ENCODE data around the gene UGT1A9.

Gene UGT1A9

DNA sequence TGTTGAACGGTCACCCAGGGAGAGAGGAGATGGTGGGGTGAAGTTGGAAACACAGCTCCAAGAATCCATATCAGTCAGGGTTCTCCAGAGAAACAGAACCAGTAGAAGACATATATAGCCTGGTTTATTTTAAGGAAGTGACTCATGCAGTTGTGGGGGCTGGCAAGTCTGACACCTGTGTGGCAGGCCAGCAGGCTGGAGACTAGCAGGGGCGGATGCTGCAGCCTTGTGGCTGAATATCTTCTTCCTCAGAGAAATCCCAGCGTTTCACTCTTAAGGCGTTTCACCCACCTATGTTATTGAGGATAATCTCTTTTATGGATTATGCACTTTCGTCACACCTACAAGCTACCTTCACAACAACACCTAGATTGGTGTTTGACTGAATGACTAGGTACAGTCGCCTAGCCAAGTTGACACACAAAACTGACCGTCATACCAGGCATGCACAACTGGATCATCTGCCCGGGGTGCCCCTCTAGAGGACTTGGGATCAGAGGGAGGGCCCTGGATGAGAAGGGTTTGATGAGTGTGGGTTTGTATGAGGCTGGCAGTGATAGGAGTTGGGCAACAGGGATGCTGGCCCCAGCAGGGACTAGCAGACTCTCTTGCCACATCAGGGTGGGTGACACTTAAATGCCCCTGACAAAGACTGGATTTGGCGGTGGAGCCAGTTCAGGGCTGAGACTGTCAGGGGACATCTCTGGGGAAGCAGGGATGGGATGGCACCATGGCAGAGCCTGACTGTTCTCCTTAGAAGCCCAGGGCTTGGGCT is 129.8 kb downstream of the UGT1A9 start:
- no peak for DNase-seq

DNA sequence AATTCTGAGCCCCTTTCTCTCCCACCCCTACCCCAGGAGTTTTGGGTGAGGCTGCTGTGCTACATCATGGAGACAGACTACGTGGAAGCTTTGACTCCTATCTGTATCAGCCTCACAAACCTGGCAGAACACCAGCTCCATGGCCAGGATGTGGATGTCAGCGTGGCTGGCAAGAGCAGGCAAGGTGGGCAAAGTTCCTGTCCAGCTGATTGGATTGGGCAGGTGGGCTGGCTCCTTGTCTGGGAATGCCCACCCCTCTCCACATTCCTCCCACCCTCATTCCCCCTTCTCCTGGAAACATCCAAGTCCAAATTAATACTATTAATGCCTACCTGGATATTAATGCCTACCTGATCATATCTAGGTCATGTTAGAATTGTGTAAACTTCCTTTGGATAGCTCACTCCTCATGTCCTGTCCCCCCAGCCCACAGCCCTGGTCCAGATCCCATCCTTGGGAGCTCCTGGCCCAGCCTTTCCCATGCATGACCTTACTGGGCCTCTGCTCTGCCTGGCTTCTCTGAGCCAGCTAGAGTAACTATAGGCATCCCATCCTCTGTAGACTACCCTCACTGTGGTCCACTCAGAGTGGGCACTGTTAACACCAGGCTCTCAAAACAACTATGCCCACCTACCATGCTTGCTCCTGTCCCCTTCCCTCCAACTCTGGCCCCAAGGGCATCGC is 130.6 kb downstream of the UGT1A9 start:
- no peak for DNase-seq

DNA sequence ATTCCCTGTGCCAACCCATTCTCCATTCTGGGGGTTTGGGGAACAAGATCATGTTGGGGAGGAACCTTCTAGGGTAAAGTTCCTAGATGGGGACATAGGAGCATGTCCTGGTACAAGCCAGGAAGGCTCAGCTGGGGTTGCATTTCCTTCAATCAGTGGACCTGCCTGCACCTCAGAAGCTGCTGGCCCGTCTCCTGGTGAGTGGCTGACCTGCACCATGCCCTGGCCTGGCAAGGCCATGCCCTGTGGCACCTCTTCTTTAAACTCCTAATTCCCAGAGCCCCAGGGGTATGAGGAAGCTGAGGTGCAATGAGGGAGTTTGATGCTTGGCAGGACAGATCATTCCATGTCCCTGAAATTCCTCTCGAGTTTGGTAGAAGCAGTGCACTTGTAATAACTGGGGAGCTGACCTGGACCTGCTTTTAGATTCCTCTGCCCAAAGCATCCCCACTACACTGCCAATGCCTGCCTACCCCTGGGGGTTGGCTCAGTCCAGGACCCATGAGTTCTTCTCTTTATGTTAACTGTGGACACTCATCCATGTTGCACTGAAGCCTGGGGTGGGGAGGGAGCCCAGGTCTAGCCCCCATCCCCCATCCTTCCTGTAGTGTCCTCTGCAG is 131.7 kb downstream of the UGT1A9 start:
- no peak for DNase-seq

DNA sequence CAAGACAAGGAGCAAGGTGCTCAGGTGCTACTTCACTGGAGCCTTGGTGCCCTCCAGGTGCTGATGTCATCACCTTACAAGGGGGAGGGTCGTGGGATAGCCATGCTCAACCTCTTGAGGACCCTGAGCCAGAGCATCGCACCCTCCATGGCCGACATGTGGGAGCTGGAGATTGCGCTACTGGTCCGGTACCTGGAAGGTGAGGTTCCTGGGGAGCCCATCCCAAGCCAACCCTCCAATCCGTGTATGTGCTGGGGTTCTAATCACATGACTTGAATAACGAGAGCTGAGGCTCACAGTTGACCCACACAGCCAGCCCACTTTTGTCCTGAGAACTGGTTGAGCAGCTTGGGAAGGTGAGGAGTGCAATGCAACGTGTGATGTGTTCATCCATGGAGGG is 132.3 kb downstream of the UGT1A9 start:
- no peak for DNase-seq

DNA sequence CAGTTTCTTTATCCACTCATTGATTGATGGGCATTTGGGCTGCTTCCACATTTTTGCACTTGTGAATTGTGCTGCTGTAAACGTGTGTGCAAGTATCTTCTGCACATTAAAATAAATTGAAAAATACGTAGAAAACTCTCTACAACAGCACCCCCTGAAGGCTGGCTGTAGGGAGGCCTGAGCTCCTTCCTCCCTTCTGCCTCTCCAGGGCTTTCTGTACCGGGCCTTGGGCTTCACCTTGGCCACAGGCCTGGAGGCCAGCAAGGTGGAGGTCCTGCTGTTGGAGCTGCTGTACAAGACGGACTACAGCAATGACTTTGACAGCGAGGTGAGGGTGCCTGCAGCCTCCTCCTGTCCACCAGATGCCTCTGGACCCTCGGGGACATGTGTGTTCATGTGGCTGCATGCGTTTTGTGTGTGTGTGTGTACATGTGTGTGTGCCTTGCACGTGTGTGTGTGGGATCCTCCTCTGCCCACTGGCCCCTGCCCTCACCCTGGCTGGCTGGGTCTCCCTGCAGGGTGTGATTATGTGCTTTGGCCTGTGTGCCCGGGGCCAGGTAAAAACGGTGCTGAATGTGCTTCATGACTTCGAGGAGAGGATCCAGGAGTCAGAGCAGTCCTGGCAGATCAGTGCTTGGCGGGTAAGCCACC is 135.6 kb downstream of the UGT1A9 start:
- no peak for DNase-seq

DNA sequence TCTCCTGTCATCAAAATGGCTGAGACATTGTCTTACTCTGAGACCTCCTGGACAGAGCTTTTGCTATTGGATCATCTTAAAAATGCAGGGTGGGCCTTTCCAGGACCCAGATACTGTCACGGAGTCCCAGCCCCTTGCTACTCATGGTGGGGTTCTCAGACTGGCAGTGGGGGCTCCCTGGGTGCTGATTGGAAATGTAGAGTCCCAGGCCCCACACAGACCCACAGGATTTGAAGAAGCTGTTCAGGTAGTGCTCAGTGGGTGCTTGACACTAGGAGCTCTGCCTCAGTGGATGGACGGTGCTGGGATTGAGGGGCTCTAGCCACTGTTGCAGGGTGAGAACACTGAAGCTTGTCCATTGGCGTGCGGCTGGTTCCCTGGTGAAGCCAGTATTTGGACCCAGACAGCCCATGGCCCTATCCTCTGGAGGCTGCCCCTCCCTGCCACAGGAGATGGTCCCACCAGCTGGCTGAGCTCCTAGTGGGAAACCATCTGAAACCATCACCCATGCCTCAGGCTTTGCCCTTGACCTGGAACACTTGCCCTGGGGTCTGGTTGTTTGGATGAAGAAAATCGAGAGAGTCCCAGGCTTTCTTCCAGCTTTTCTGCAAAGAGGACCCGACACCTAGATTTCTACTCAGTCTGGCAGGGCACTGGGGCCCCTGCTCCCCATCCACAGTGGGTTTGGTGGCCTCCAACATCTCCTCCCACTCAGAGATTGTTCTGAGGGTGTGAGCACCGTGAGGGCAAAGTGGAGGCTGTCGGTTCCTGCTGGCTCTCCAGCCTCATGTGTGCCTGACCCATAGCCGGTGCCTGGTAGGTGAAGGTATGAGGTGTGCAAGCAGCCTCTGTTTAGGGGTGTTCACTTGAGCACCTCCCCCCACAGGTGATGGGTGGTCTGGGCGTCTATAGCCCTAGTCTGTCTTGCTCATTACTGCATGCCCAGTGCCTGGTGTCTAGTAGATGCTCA is 136.6 kb downstream of the UGT1A9 start:
- DNase-seq = no peak

DNA sequence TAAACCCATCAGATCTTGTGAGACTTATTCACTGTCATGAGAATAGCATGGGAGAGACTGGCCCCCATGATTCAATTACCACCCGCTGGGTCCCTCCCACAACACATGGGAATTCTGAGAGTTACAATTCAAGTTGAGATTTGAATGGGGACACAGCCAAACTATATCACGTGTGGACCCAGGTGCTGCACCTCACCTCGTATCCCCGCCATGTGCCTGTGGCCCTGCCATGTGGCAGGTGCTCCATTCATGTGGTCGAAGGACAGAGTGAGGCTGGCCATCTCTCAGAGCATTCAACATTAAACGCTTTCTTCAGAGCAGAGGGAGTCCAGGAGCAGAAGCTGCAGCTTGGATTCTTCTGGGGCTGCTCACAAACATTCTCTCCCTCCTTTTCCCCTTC is 138.7 kb downstream of the UGT1A9 start:
- no peak for DNase-seq

DNA sequence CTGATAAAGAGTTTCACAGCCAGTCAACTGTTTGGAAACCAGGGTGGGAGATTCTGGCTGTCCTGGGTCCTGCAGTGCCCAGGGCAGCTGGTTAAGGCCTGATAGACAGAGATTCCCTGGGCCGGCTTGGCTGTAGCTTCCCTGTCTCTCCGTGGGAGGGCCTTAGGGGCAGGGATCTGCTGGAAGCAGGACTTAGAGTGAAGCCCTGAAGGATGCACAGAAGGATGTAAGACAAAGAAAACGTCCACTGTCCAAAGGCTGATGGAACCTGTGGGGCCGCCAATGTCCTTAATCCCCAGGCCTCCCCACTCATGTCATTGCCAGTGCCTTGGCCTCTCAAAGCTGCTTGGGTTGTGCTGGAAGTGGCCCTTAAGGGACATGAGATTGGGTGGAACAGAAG is 139.4 kb downstream of the UGT1A9 start:
- no peak for DNase-seq

DNA sequence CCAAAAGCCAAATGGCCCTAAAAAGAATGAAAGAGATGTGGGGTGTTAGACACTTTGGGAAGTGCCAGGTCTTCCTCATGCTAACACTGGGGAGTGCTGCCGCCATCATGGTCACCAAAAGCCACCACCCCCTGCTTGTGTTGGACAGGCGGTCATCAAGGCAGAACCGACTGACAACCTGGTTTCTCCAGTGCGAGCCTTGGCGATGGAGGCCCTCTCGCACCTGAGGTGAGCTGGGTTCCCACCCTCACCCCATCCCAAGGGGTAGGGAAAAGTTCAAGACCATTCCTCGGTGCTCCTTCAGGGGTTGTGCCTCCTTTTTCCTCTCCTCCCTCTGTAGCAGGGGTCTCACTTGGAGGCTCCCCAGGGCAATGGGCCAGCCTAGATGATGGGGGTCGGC is 140.0 kb downstream of the UGT1A9 start:
- no peak for DNase-seq

DNA sequence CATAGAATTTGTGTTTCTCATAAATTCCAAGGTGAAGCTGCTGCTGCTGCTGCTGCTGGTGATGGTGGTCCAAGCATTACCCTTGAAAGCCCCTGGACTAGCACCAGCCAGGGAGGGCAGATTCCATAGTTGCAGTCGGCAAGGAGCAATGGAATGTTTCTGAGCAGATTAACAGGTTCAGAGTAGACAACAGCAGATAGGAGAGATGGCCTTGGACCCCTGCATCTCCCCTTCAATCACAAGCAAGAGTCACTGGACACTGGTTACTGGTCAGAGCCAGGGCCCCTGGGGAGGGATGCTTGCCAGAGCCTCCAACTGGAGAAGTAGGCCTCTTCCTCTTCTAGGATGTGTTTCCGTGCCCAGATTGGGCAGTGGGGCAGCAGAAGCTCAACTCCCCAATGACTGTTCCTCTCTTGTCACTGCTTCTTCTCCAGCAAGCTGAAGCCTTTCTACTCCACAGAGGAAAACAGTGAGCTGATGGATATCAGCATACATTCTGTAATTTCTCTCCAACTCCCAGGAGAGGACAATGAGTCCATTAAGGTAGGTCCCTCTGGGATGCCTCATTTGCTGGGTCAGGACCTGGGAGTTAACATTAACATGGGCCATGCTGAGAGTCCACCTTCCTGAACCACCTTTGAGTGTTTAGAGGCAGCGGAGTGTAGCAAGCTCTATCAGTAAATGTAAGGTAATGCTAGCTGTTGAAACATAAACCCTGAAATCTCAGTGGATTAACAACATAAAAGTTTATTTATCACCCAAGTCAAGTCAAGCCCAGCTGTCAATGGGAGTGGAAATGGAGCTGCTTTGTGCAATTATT is 141.7 kb downstream of the UGT1A9 start:
- no peak for DNase-seq

DNA sequence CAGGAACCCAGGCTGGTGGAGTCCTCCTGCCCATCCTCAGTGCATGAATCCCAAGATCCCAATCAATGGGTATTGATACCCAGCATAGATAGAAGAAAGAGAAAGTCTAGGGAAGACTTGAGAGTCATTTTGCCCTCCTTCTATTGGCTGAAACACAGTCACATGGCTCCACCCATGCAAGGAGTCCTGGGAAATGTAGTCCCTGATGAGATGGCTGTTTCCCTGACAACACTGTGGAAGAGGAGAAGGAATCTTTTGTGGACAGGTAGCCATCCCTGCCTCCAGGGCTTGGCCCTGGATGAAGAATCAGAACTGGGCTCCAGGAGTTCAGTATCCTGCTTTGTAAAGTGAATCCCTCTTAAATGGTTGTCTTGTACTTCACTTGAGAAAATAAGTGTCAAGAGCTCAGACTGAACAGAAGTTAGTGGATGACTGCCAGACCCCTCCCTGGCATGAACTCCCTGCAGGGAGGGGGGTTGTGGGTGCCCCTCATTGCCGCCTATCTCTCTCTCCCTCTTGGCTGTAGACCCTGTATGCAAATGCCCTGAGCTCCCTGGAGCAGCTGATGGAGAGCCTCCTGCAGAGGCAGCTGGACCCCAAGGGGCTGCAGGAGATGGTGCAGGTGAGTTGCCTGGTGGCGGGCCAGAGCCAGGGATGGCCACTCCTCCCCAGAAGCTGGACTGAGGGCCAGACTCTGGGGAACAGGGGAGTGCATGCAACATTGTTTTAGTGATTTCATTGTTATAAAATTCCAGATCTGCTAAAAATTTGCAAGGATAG is 142.5 kb downstream of the UGT1A9 start:
- no peak for DNase-seq

DNA sequence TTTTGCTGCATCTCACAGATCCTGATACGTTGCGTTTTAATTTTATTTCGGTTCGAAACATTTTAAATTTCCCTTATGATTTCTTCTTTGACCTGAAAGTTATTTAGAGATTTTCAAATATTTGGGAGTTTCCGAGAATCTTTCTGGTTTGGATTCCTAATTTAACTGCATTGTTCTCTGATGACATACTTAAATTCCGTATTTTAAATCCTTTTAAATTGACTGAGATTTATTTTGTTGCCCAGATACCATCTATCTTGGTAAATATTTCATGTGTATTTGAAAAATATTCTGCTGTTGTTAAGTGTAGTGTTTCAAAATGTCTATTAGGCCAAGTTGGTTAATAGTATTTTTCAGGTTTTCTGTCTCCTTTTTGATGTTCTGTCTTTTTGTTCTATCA is 144.2 kb downstream of the UGT1A9 start:
- DNase-seq = no peak

DNA sequence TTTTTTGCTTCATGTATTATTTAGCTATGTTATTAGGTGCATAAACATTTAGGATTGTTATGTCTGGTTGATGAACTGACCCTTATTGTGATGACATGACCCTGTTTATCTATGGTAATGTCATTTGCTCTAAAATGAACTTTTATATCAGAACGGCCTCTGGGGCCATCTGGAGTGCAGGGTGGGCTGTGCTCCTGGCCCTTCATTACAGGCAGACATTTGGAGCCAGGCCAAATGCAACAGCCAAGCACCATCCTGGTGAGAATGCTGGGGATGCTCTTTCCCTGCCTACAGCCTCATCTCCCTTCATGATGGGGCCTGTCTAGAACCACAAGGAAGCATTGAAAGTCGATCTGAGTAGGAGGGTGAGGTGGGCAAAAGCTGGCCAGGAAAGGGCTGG is 144.6 kb downstream of the UGT1A9 start:
- DNase-seq = no peak

DNA sequence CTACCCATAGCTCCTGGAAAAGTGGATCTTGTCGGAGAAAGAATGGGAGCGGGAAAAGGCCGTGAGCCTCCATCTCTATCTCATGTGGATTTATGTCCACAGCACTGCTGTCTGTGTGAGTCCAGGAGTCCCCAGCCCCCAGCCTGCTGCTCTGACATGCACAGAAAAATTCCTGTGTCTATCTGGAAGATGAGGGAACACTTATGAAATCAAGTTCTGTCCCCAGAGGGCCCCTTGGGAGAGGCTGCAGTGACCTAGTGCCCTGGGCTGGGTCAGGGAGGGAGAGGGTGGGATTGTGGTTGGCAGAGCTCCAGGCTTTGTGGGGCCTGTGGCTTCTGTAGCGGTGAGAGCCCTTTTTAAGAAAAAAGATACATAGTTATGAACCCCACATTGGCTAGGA is 145.1 kb downstream of the UGT1A9 start:
- DNase-seq = no peak

DNA sequence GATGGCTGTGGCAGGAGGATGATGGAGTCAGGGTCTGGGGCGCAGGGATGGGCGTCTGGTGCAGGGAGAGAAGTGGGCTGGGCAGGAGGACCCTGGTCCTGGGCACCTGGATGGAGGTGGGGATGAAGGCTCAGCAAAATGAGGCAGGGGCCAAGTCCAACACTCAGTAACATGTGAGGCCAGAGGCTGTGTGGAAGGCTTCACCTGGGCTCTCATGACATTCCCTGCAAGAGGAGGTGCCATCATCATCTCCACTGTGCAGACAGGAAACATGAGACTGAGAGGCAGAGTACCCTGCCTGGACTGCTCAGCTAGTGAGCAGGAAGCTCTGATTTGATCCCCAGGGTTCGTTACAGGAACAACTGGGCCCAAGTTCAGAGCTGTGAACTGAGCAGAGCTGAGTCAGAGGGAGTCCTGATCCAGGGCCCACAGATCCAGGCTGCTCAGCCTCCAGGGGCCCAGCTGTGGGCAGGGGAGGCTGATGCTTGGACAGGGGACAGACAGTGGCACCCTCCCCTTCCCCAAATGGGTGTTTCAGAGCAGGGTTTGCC is 145.7 kb downstream of the UGT1A9 start:
- no peak for DNase-seq

DNA sequence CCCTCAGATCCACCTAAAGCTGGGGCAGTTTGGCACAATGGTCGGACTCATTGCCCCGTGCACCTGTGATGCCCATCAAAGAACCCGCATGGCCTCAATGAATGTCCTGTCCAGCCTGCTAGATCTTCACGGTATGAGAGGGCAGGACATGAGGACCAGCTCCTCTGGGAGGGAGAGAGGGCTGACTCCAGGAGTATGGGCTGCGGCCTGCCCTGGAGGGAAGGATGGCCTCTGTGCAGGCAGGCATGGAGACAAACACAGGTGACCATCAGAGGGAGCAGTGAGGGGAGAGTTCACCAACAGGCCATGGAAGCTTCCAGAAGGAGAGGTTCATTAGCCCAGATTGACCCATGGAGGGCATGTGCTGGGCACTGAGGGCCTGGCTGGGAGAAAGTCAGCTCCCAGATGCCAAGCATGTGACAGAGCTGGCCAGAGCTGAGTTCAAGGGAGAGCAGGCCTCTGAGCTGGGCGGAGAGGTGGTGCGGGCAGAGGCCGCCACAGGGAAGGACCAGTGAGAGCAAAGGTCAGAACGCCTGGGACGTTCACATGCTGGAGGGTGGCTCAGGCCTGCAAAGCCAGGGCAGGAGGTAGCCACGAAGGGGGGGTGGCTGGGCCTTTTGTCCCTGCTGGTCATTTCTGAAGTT is 146.4 kb downstream of the UGT1A9 start:
- no peak for DNase-seq

DNA sequence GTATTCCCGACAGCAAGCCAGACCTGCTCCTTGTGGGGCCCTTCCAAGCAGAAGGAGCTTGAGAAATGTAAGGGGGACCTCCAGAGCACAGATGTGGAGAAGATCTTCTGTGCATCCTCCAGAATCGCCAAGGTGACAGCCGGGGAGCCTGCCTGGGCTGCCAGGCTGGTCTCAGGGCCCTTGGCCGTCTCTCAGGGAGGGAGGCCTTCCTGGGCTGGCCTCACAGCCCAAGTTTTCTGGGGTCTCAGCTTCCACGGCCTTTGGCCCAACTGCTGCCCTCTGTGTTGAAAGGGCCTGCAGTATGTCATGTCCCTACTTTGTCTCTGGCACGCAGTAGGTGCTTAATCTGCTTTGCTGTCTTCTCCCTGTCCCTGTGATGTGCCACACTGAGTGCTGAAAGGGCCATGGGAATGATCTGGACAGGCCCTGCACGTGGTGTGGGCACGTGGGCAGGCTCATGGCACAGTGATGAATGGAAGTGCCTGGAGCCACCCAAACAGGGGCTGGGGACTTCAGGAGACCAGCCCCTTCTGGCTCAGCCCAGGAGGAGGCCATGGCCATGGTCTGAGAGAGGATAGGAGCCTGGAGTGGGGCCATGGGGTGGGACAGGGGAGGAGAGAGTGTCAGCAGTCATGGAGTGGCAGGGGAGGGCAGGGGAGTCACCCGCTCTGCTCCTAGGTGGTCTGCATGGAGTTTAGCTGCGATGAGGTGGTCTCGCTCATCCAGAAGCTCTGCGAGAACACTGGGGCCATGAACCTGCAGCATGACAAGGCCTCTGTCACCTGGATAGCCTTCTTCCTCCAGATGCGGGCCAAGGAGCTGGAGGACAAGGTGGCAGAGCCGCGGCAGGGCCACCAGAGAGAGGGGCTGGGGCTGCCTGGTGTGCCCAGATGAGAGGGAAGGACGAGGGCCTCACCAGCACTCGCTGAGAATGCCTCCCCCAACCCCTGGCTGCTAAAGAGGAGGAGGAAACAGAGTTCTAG is 147.2 kb downstream of the UGT1A9 start:
- no peak for DNase-seq

DNA sequence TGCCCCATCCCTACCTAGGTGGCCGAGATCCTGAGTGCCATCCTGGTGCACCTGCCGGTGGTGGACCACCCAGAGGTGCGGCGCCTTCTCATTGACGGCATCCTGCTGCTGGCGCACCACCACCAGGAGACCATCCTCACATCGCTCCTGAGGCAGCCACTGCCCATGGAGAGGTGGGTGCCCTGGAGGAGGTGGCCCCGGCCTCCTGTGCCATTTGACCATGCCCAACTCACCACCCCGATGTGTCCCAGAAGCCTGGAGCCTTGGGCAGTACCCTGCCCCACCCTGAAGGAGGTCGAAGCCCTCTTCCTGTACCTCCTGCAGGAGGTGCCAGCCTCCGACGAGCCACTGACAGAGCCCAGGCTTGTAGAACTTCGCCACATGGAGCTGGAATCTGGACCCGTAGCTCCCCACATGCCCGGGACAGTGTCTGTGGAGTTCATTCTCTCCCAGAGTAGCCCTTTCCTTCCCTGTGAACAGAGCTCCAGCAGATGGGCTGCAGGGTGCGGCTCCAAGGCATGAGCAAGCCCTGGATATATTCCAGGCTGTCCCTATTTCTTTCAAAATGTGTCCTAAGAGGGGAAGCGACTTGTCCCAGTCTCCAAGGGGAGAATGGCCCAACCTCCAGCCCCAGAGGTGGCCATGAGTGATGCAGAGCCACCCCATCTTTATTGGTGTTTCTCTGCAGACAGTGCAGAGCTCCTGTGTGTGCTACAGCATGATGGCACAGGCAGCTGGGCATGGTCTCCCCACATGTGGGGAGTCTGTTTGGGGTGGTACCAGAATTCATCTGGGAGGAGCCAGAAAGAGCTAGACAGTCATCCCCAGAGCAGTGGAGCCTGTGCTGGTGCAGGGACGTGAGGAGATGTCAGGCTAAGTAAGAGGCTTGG is 148.4 kb downstream of the UGT1A9 start:
- no peak for DNase-seq
